NCI-H2107 treated with DMSO at 0.1 percent for 48 hours (cell line): ENCODE measurements around the gene FOXD2.

Experiments
- DNase-seq: peaks from one replicate; lab custom pipeline; 2025; ENCODE audit not compliant: unreplicated experiment; lab: John Stamatoyannopoulos, UW

FOXD2 gene

DNA sequence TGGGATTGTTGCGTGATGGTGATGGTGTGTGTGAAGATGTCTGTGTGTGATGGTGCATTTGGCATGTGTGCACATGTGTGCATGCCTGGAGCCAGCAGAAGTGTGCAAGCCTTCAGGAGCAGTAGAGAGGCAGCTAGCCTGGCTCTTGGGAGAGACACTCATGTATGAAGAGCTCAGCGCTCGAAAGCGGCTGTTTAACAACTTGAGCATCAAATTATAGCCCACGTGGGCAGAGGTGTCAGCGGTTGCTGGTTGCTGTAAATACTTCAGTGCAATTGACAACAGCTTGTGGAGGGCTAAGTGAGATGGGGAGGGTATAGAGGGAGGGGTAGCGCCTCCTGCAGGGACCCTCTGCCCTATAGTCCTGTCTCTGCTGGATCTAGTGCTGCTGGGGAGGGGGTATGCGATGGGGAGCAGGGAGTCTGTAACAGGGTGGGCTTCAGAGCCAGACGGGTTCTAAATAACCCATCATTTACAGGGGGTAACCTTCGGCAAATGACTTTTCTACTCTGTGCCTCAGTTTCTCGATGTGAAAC is 21.5 kb downstream of the FOXD2 start:
- DNase-seq: peak; percentile 59

DNA sequence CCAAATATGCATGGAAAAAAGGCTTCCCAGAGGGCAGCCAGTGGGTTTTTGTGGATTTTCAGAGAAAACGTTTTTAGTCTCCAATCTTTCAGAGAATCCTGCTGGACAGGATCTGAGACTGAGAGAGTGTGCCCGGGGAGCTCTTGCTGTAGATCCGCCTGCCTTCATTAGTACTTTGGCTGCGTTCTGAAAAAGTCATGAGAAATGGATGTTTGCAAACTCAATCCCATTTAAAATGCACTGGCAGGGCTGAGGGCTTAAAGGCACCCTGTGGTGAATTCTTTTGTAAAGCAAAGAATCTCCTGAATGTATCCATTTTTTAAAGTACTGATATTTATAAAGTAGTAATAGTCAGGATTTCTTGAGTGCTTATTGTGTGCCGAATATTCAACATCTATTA is 22.2 kb downstream of the FOXD2 start:
- no peak for DNase-seq

DNA sequence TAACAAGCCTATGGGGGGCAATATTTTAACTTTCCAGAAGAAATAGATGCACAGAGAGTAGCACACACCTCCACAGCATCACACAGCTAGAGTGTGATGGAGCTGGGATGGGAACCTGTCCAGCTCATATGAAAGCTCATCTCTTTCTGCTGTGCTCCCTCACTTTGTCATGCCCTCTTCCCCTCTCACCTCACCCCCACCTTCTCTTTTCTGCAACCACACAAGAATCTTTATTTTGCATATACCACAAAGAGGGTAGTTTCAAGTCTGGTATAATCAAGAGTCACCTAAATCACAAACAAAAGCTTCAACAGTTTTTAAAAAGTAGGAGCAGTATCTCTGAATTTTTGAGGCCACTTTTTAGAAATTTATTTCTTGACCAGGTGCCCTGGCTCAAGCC is 22.6 kb downstream of the FOXD2 start:
- no peak for DNase-seq

DNA sequence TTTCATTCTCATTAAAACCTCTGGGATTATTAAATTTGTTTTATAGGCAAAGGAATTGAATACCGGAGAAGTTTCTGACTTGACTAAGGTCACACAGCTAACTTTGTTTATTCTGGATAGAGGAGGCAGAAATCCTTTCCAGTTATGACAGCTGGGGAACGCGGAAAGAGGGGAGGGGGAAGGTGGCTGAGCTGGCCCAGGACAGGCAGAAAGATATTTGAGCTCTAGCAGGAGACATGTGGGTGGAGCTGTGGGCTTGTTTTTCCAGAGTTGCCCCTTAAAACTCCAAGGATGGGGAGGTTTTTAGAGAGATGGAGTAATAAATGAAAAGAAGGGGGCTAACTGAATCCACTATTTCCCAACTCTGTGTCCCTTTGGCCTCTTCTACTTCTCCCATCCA is 27.8 kb downstream of the FOXD2 start:
- DNase-seq: no peak

DNA sequence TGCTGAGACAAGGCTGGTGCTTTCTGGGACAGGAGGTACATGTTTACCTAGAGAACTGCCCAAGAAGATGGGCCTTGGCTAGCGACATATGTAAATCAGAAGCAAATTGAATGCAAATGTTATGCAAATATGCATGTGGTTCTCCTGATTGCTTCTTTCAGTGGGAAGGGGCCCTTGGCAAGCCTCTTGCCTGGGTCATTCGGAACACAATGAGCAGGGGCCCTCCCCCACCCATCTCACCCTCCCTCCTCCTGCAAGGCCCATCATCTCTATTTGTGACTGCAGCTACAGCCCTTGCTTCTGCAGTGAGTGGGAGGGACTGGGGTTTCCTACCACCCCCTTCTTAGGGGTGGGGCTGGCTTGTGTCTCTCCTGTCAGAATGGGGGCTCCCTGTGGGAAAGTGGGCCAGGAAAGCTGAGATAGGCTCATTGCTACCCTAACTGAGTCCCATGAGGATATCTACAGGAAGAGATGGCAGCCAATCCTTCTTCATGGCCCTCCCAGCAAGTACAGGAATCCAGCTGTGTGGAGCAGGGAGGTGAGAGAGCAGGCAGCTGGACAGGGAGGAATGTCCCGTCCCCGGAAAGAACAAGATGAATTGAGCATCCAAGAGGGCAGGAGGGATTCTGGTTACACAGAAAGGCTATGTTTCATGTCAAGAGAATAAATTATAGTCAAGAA is 31.0 kb downstream of the FOXD2 start:
- DNase-seq: no peak

DNA sequence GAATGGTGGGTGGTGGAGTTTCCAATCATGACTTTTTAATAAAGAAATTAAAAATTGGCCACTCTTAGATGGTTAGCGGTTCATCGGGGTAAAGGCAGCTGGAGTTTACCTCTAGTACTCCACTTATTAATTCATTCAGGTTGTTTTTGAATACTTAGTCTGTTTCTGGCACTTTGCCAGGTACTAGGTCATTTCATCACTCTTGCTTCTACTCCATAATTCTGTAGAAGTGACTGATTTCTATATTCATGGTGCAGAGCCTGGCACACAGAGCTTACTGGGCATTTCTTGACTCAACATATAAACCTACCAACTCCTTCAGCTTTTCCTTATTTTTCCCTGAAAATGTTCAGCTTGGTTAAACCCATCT is 31.5 kb downstream of the FOXD2 start:
- no peak for DNase-seq

DNA sequence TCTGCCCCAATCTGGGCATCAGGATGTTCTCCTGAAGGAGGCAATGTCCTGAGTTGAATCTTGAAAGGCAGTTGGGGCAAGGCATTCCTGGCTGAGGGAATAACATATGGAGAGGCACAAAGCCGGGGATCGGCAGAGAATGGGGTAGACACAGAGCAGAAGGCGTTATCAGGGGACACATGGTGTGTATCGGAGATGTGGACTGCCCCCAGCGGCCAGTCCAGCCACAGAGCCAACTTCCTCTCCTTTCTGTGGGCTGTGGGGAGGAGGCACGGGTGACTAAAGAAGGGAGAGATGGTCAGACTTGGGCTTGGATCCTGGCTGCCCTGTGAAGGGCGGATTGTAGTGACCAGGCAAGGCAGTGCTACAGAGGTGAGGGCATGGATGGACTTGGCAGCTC is 32.1 kb downstream of the FOXD2 start:
- DNase-seq: no peak

DNA sequence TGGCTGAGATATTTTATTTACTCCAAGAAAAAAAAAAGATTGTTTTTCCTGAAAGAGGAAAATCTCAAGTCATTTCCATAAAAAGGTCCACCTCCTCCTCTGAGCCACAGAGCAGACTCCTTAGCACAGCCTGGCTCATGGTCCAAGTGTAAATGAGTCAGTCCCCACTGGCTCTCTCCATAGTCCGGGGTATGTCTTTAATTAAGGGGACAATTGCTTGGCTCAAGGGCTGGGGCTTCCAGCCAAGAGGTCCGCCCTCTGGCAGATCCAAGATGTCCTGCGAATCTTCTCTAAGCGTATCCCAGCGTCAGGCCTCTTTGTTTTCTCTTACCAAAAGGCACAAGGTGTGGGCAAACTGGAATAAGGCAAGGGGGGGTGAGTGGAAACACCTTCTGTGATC is 33.3 kb downstream of the FOXD2 start:
- no peak for DNase-seq

DNA sequence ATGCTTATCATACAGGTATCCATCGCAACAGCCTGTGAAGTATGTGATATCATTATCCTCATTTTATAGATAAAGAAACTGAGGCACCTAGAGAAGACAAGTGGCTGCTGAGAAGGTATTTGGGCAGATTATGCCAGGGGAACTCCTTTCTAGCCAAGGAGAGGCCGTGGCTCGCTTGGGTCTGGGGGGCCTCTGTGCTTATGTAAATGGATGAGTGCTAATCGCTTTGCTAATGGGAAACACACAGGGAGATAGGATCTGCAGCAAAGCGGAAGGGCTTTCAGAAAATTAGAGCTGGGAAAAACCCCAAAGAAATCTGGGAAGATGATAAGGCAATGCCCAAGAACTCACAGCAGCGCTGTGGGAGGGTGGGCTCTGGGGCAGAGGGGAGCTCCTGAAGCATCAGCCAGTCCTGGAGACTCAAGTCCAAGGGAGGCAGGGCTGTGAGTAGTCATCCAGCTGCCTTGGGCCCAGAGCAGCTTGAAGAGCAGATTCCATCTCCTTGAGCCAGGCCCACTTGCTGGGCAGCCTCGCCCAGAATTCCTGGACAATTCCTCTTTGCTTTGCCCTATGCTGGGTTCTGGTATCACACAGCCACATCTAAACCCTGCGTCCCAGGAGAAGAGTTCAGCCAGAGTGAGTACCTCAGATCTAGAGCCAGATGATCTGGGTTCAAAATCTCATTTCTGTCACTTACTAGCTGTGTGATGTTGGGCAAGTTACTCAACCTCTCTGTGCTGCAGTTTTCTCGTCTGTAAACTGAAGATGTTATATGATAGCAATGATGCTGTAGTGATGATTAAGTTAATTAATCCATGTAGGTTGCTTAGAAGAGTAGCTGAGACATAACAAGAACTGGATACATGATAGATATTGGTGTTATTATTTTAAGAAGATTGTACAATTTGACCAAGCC is 36.7 kb downstream of the FOXD2 start:
- no peak for DNase-seq

DNA sequence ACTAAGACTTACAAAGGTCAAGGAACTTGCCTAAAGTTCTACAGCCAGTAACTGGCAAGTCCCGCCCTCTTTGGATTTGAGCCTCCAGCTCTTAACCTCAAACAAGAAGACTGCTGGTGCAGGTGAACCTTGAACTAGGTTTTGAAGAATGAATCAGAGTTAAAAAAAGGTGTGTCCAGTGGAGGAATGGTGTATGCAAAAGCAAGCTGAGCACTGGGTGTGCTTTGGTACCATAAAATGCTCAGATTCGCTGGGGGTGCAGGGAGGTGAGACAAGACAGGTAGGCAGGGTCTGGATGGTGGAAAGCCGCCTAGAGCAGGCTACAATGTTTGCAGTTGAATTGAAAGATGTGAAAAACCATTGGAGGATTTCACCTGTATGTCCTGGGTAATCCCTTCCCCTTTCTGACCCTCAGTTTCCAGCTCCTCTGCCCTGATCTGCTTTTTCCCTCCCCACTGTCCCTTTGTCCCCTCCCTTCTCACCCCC is 39.8 kb downstream of the FOXD2 start:
- no peak for DNase-seq

DNA sequence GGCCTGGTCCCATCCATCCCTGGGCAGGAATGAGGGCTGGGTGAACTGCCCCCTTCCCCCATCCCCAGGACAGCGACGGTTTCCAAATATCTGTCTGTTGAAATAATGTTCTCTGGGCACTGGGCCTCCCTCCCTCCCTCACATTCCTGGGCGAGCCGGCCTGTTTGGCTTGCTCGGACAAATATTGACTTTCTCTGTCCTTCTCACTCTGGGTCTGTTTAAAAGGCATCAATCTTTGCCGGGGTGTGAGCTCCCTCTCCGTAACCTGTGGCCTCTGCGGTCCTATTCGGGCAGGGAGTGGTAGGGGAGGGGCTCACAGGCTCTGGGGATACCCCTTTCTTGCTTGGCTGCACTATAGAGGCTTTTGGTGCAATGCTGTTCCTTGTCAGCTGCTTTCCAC is 40.2 kb downstream of the FOXD2 start:
- DNase-seq: no peak

DNA sequence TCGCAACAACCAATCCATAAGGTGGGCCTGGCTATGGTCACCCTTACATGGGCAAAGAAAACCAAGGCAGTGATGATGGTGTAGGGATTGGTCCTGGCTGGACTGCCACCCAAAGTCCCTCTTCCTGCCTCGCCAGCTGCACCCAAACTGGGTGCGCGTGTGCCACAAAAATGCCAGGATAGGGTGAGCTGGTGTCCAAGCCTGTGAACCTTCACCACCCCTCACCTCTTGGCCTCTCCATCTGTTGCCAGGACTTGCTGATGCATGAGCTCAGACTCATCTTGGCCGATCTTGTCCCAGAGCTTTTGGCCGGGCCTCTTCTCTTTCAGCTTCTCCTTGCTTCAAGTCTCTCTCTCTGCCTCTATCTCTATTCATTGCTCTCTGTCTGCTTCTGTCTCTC is 41.8 kb downstream of the FOXD2 start:
- DNase-seq: no peak

DNA sequence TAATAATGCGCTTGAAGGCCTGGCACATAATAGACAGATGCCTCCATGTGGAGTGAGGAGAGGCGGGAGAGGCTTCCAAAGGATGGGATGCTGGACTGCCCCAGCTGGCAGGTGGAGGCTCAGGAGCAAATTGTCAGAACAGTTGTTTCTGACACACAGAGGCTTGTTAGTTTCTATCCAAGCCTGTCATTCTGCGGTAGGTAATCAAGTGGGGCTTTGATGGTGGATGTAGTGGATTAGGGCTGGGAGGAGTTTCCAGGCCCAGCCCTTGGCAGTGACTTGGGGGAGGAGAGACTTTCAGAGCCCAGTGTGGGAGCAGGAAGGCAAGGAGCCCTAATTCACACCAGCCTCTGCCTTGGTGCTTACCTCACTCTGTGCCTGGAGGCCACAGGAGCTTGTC is 44.1 kb downstream of the FOXD2 start:
- DNase-seq: no peak

DNA sequence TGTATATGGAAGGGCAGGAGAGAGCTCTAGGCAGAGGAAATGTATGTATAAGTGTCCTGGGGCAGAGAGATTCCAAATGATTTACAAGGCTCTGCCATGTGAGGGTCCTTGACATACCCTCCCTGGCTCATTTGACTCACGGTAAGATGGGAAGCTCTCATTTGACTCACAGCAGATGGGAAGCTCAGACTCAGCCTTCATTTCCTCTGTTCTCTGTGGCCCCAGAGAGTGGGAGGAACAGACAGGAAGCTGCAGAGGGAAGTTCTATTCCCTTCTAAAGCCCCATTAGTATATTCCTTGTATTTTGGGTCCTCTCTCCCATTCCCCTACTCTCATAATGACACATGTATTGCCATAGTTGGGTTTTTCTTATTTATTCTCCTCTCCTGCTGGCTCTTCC is 44.9 kb downstream of the FOXD2 start:
- DNase-seq: no peak

DNA sequence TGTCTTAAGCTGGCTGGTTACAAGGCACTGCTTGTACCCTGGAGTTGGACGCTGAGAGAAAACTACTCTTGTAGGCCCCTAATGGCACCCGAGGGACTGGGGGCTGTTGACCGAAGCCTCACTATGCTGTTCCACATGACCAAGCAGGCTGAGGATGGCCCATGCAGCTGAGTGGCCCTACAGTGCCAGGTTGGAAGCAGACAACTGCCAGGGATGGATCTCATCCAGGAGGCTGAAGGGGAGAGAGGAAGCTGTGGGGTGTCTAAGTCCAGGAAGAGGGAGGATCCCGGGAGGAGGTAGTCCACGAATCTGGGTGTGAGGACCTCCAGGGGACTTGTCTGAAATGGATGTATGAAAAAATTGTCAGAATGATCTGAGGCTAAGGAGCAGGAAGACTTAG is 45.8 kb downstream of the FOXD2 start:
- no peak for DNase-seq

DNA sequence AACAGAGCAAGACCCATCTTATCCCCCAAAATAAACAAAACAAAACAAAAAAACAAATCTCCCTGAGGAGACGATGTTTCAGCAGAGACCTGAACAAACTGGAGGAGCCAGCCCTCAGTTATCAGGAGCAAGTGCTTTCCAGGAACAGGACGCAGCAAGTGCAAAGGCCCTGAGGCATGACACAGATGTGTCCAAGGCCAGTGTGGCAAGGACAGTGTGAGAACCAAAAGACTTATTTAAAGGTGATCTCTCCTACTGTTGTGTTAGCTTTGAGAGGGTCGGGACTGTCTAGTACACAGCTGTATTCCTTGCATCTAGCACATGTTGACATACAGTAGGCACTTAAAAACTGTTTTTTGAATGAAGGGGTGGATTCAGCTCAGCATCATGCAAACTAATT is 48.0 kb downstream of the FOXD2 start:
- DNase-seq: no peak

DNA sequence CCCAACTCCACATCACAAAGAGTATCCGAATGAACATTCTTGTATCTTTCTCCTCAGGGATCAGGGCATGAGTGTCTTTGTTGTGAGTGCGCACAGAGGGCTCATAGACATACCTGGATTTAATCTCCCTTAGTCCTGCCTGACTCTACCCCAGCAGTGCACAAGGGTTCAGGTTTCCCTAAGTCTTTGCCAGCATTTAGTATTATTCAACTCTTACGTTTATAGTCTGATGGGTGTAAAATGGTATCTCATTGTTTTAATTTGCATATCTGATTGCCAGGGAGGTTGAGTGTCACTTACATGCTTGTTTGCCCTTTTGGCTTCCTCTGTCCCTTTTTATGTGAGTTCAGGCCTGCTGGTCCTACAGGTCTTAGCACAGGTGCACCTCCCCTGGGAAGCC is 49.5 kb downstream of the FOXD2 start:
- no peak for DNase-seq

DNA sequence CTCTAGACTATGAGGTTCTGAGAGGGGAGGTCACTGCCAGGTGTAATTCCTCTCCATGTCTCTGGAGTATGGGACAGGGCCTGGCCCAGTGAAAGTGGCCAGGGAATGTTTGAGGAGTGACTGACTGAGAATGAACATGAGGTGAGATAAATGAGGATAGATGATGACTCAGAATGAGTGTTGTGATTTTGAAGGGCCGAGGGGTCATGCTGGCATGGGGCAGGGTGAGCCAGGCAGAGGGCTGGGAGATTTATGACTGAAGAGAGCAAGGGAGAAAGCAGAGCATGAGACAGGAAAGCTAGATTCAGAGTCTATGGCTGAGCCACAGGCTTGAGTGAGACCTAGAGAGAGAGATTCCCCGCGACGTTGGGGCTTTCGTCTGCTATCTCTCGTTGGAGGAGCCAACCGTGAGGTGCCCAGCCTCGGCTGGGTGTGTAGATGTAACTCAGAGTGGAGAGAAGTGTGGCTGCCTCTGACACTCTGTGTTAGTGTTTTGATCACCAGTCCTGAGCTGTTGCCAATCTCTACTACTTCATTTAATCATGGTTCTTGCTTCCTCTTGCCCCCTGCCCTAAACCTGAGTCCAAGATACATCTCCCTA is 50.1 kb downstream of the FOXD2 start:
- no peak for DNase-seq
